Erythroblast (primary cell): ENCODE results near the gene MGAT2.

Source experiments
- GATA1 ChIP-seq: IDR thresholded peaks from 2 replicates; pipeline ENCODE4 v1.6.1; 2011; ENCODE audit warnings: low read depth, mild to moderate bottlenecking, control low read depth, low read length, moderate library complexity
- POLR2A ChIP-seq: IDR thresholded peaks from 2 replicates; pipeline ENCODE4 v1.6.1; 2011; ENCODE audit warnings: mild to moderate bottlenecking, low read length

- TF ChIP-seq POLR2A (no peak), GATA1 (no peak)
These were observed 32.9 kb downstream of the MGAT2 start for GRCh38 chr14:49653508-49653907.
